H1 (cell line): ENCODE measurements around the gene AGAP3. TPM values are rescaled to one million over a fixed set of nuclear protein-coding genes. Genes with fewer than 3 reads are reported as not detected.

Experiments used
- CTCF ChIA-PET: fragments of 300-600 bp; sonication (Branson Sonifier 250); formaldehyde crosslinking; loops from one replicate; lab custom pipeline; 2021; ENCODE audit not compliant: partially characterized antibody; lab: Charles Lee
- POLR2A ChIA-PET: fragments of 300-600 bp; sonication (Branson Sonifier 250); formaldehyde crosslinking; loops from one replicate; lab custom pipeline; 2021; ENCODE audit warnings: inconsistent platforms; ENCODE audit not compliant: partially characterized antibody; lab: Charles Lee
- DNase-seq, 2 experiments: peaks; one replicate each; pipeline versions ENCODE4 v3.0.0 to v3.0.0-alpha.2; 2010 to 2022; ENCODE audit warnings: low spot score in 2 of 2, low read depth in 1 of 2, mixed read lengths in 1 of 2
- FAIRE-seq: peaks from 2 replicates; lab custom pipeline; 2011; peaks lifted over from hg19 to GRCh38; lab: Jason Lieb, UNC
- H2AFZ ChIP-seq: 2 replicates; pipeline ENCODE4 v1.8.1; 2012; ENCODE audit warnings: low read length, inconsistent platforms
- H2AK5ac ChIP-seq: 2 replicates; pipeline ENCODE4 v1.6.1; 2013; ENCODE audit warnings: low read depth, low read length
- H2BK120ac ChIP-seq: replicated peaks from 2 replicates; pipeline ENCODE3; 2013; ENCODE audit warnings: low read depth, low read length, inconsistent platforms
- H2BK12ac ChIP-seq: 2 replicates; pipeline ENCODE4 v1.6.1; 2013; ENCODE audit warnings: low read depth, low read length
- H2BK15ac ChIP-seq: 2 replicates; pipeline ENCODE4 v1.6.1; 2013; ENCODE audit warnings: low read length
- H2BK20ac ChIP-seq: 2 replicates; pipeline ENCODE4 v1.6.1; 2013; ENCODE audit warnings: low read length
- H2BK5ac ChIP-seq: 2 replicates; pipeline ENCODE4 v1.6.1; 2013; ENCODE audit warnings: low read depth, low read length
- H3K14ac ChIP-seq: 2 replicates; pipeline ENCODE4 v1.6.1; 2013; ENCODE audit warnings: inconsistent platforms; ENCODE audit not compliant: insufficient read length
- H3K18ac ChIP-seq: 2 replicates; pipeline ENCODE4 v1.6.1; 2013; ENCODE audit warnings: low read length; ENCODE audit errors: extremely low read depth
- H3K23ac ChIP-seq: 2 replicates; pipeline ENCODE4 v1.6.1; 2013; ENCODE audit warnings: inconsistent platforms; ENCODE audit not compliant: insufficient read length
- H3K23me2 ChIP-seq: 2 replicates; pipeline ENCODE4 v1.6.1; 2013; ENCODE audit warnings: low read depth, low read length
- H3K27ac ChIP-seq: 2 replicates; pipeline ENCODE4 v1.6.1; 2011; ENCODE audit warnings: low read depth, low read length, inconsistent platforms
- H3K27me3 ChIP-seq, 4 experiments: replicated peaks in 1 of 4; 1 replicate in 1 of 4; 2 replicates in 3 of 4; pipeline versions ENCODE4 v1.6.1 to v1.8.1; 2011 to 2013; ENCODE audit warnings: low read length in 3 of 4, mild to moderate bottlenecking in 3 of 4, inconsistent platforms in 2 of 4, mixed read lengths in 2 of 4, moderate library complexity in 1 of 4; ENCODE audit not compliant: control insufficient read depth in 3 of 4, insufficient read depth in 3 of 4; ENCODE audit errors: extremely low read depth in 1 of 4
- H3K36me3 ChIP-seq, 4 experiments: 2 replicates each; pipeline versions ENCODE4 v1.6.1 to v1.8.1; 2011 to 2013; ENCODE audit warnings: mild to moderate bottlenecking in 4 of 4, low read length in 3 of 4, moderate library complexity in 2 of 4, control low read depth in 1 of 4, inconsistent platforms in 1 of 4; ENCODE audit not compliant: insufficient read depth in 4 of 4, control insufficient read depth in 2 of 4
- H3K4ac ChIP-seq: replicated peaks from 2 replicates; pipeline ENCODE3; 2013; ENCODE audit warnings: low read length, low read depth, mixed read lengths, inconsistent platforms; ENCODE audit not compliant: insufficient read length
- H3K4me1 ChIP-seq, 4 experiments: replicated peaks in 1 of 4; 1 replicate in 1 of 4; 2 replicates in 3 of 4; pipeline versions ENCODE4 v1.6.1 to v1.8.1; 2011 to 2013; ENCODE audit warnings: low read length in 3 of 4, inconsistent platforms in 2 of 4, mixed read lengths in 1 of 4; ENCODE audit not compliant: insufficient read depth in 4 of 4, control insufficient read depth in 3 of 4
- H3K4me2 ChIP-seq, 2 experiments: 2 replicates each; pipeline versions ENCODE4 v1.6.1 to v1.8.1; 2011 to 2013; ENCODE audit warnings: low read depth in 2 of 2, low read length in 2 of 2, control low read depth in 1 of 2, inconsistent platforms in 1 of 2, mild to moderate bottlenecking in 1 of 2; ENCODE audit not compliant: insufficient read depth in 1 of 2
- H3K4me3 ChIP-seq, 4 experiments: fragments of 200-600, 300-600 bp in 1 of 4; sonication (generic), shearing (Covaris generic), sonication (Bioruptor Twin) in 1 of 4; 2 replicates each; pipeline versions ENCODE4 v1.5.1 to v1.8.1; 2011 to 2016; ENCODE audit warnings: low read length in 4 of 4, low read depth in 3 of 4, control low read depth in 2 of 4, inconsistent platforms in 2 of 4, mild to moderate bottlenecking in 2 of 4, mixed read lengths in 1 of 4, moderate library complexity in 1 of 4; ENCODE audit not compliant: insufficient read depth in 2 of 4; ENCODE audit errors: extremely low read depth in 1 of 4
- H3K56ac ChIP-seq: replicated peaks from 2 replicates; pipeline ENCODE3; 2013; ENCODE audit warnings: low read depth, mild to moderate bottlenecking, mixed read lengths, low read length, inconsistent platforms; ENCODE audit not compliant: insufficient read length
- H3K79me1 ChIP-seq: 2 replicates; pipeline ENCODE4 v1.6.1; 2013; ENCODE audit warnings: low read depth, low read length, control low read depth
- H3K79me2 ChIP-seq, 2 experiments: 2 replicates each; pipeline versions ENCODE4 v1.6.1 to v1.8.1; 2012 to 2013; ENCODE audit warnings: low read length in 2 of 2, mild to moderate bottlenecking in 2 of 2, inconsistent platforms in 1 of 2; ENCODE audit not compliant: insufficient read depth in 2 of 2, control insufficient read depth in 1 of 2
- H3K9ac ChIP-seq, 4 experiments: replicated peaks in 1 of 4; 1 replicate in 1 of 4; 2 replicates in 3 of 4; pipeline versions ENCODE4 v1.6.1 to v1.8.1; 2011 to 2013; ENCODE audit warnings: low read depth in 3 of 4, low read length in 3 of 4, control low read depth in 2 of 4, mild to moderate bottlenecking in 2 of 4, moderate library complexity in 2 of 4, inconsistent platforms in 1 of 4; ENCODE audit errors: extremely low read depth in 1 of 4
- H3K9me3 ChIP-seq, 2 experiments: 2 replicates each; pipeline versions ENCODE4 v1.6.1 to v1.8.1; 2012 to 2013; ENCODE audit warnings: mild to moderate bottlenecking in 2 of 2, moderate library complexity in 2 of 2, control low read depth in 1 of 2, inconsistent platforms in 1 of 2, low read depth in 1 of 2, low read length in 1 of 2, mixed read lengths in 1 of 2; ENCODE audit not compliant: insufficient read depth in 2 of 2
- H4K20me1 ChIP-seq, 2 experiments: replicated peaks in 1 of 2; 2 replicates each; pipeline versions ENCODE3 to v1.8.1; 2011 to 2013; ENCODE audit warnings: inconsistent platforms in 2 of 2, low read length in 2 of 2, mild to moderate bottlenecking in 1 of 2; ENCODE audit not compliant: insufficient read depth in 2 of 2, control insufficient read depth in 1 of 2
- H4K5ac ChIP-seq: 2 replicates; pipeline ENCODE4 v1.6.1; 2013; ENCODE audit warnings: low read length, low read depth, mixed read lengths, inconsistent platforms; ENCODE audit not compliant: insufficient read length
- H4K8ac ChIP-seq: 2 replicates; pipeline ENCODE4 v1.8.0; 2013; ENCODE audit warnings: mild to moderate bottlenecking, moderate library complexity, low read length, inconsistent platforms; ENCODE audit not compliant: insufficient read depth; ENCODE audit errors: extremely low read depth
- H4K91ac ChIP-seq: replicated peaks from 2 replicates; pipeline ENCODE3; 2013; ENCODE audit warnings: low read length, mixed read lengths, inconsistent platforms; ENCODE audit not compliant: insufficient read length
- ATF2 ChIP-seq: IDR thresholded peaks from 2 replicates; pipeline ENCODE4 v1.6.1; 2012; ENCODE audit warnings: low read length, inconsistent platforms
- CTCF ChIP-seq, 3 experiments: IDR thresholded peaks; 1 replicate in 2 of 3; 2 replicates in 1 of 3; pipeline versions ENCODE4 v1.5.1 to v1.6.1; 2011; ENCODE audit warnings: low read length in 3 of 3, mild to moderate bottlenecking in 3 of 3, inconsistent platforms in 2 of 3, low read depth in 1 of 3, moderate library complexity in 1 of 3; ENCODE audit not compliant: insufficient read depth in 1 of 3; ENCODE audit errors: control extremely low read depth in 1 of 3
- RAD21 ChIP-seq, 2 experiments: IDR thresholded peaks in 1 of 2; conservative IDR thresholded peaks in 1 of 2; 2 replicates each; pipeline ENCODE4 v1.6.1; 2011; ENCODE audit warnings: low read depth in 2 of 2, low read length in 2 of 2, improper control_type of control experiment in 1 of 2, inconsistent platforms in 1 of 2, mild to moderate bottlenecking in 1 of 2, moderate library complexity in 1 of 2
- SIN3A ChIP-seq, 2 experiments: IDR thresholded peaks in 1 of 2; conservative IDR thresholded peaks in 1 of 2; 2 replicates each; pipeline ENCODE4 v1.6.1; 2011 to 2012; ENCODE audit warnings: low read length in 2 of 2, improper control_type of control experiment in 1 of 2, low read depth in 1 of 2, mild to moderate bottlenecking in 1 of 2
- TEAD4 ChIP-seq: IDR thresholded peaks from 2 replicates; pipeline ENCODE4 v1.6.1; 2012; ENCODE audit warnings: low read depth, low read length, inconsistent platforms, mixed read lengths
- WGBS, 2 experiments: shearing (Covaris generic) in 1 of 2; methylation state at CpG; one replicate each; pipeline versions ENCODE4 v1.1.6 to v1.1.7; 2013 to 2015; ENCODE audit warnings: low lambda C conversion rate in 2 of 2, mixed read lengths in 2 of 2, inconsistent platforms in 1 of 2, low coverage in 1 of 2, missing lambda C conversion rate in 1 of 2; ENCODE audit not compliant: insufficient replicate concordance in 2 of 2, insufficient coverage in 1 of 2, insufficient read length in 1 of 2; ENCODE audit errors: extremely low coverage in 1 of 2, missing lambda C conversion rate in 1 of 2; 5-methylcytosine and 5-hydroxymethylcytosine counted together
- polyA plus RNA-seq, 7 experiments: library from polyadenylated mRNA; depleted of rRNA in 3 of 7; stranded (reverse) in 5 of 7; unstranded in 2 of 7; fragments of >200 nt in 5 of 7; fragments of 200-250 nt in 2 of 7; gene quantifications; 1 replicate in 5 of 7; 2 replicates in 1 of 7; 4 replicates in 1 of 7; pipeline versions ENCODE4 v1.2.1 to v1.2.3, GENCODE V29; 2011 to 2013; ENCODE audit warnings: missing spikeins in 2 of 7, mixed read lengths in 2 of 7
- total RNA-seq: library from RNA; stranded (reverse); fragmentation: NEBNext Ultra II Directional; extraction: Animal tissue kit (Norgen Biotek cat#: 25700); gene quantifications from 2 replicates; pipeline ENCODE4 v1.2.1, GENCODE V29; 2021

The AGAP3 gene
- total and polyA plus RNA-seq, 2 of the 8 experiments (the other 6 are each of a cell fraction or from before 2014, with no cell fraction given): 66.4 to 120 TPM

DNA sequence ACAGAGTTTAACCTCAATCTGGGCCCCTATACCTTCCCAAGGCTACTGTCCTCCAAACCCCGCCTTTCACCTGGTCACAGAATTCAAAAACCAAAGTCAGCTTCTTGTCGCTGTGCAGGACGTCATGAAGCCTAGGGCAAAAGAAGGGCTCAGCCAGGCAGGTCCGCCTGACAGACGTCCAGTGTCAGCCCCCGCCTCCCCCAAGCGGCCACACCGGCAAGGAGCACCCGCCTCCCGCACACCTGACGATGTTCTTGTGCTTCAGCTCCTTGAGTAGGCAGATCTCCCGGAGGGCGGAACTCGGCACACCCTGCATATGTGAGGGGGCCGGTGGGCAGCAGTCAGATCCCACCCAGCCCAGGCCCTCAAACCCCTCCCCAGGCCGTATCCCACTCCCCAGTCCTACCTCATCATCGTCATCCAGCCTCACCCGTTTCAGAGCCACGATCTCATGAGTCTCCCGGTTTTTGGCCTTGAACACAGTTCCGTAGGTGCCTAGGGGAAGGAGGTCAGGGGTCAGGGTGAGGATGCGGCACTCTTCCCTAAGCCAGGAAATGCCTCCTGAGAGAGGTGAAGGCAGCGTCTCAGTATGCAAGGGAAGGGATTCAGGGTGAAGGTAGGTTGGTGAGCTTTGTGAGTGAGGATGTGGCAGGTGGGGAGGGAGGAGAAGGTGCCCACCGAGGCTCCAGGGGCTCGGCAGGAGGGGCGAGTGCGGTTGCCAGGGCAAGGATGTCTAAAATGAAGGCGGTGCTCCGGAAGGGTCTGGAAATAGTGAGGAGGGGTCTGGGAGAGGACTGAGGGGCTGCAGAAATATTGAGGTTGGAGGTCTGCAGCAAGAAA lies 29.4 kb upstream of the AGAP3 start:
- Histone ChIP-seq H3K9me3 (no peaks in the 10 kb centered on the region), H2BK15ac (no peak overlapping the region), H3K79me2 (no peaks in the 10 kb centered on the region), H3K36me3 (no peaks in the 10 kb centered on the region), H3K4me3 (peak overlapping the region; percentile 71 to 91 (median 86)), H3K14ac (no peak overlapping the region), H4K20me1 (peaks cover 0 to 10% of the 10 kb centered on the region in 2 experiments), H3K27ac (no peak overlapping the region), H4K5ac (no peak overlapping the region), H3K4me2 (peak overlapping the region; percentile 86 to 98), H2AK5ac (peak overlapping the region; percentile 56; the same call in 1 of the 2 replicates), H4K8ac (no peak overlapping the region; the same call in none of the 2 replicates), H2BK120ac (no peak overlapping the region), H3K56ac (no peak overlapping the region), H2BK5ac (no peak overlapping the region), H3K4ac (no peak overlapping the region), H2AFZ (no peak overlapping the region), H2BK20ac (no peak overlapping the region), H2BK12ac (no peak overlapping the region), H4K91ac (no peak overlapping the region), H3K27me3 (peaks cover 0 to 16% (median 5%) of the 10 kb centered on the region in 4 experiments; a peak in 5 of 7 replicates), H3K79me1 (0 out of 2 replicates have a peak, but pooled peaks cover 3% of the 10 kb centered on the region), H3K23me2 (peaks cover 22% of the 10 kb centered on the region), H3K23ac (no peak overlapping the region), H3K4me1 (peaks cover 9 to 38% (median 27%) of the 10 kb centered on the region in 4 experiments), H3K9ac (no peak overlapping the region), H3K18ac (peak overlapping the region; percentile 38; the same call in 1 of the 2 replicates)
- CTCF ChIA-PET: interaction anchor here (0.8 to 9.7 kb wide), 17 partner anchors 8 to 82 kb away, joined by 3 to 88 read pairs (median 6); partner anchors contain the start of genes ABCB8 and FASTK
- no peak for FAIRE-seq
- POLR2A ChIA-PET: interaction anchor here (1.0 to 2.5 kb wide), 4 partner anchors 10 to 30 kb away, joined by 3 to 7 read pairs (median 5); partner anchors contain the start of gene ABCB8
- WGBS, 2 experiments: 14% methylated on average over 19 of the region's 29 CpGs; no CpG with 5 or more reads in 1 of the 2 experiments
- no peak for DNase-seq
- TF ChIP-seq CTCF (IDR thresholded peaks at IDR 0.05; ENCODE audit: control extremely low read depth in 1 of 3, insufficient read depth in 1 of 3, low read depth in 1 of 3, low read length in 3 of 3) (peak in 2 of 3 experiments; percentile 23 to 33; a peak in 2 of 4 replicates), ATF2 (no peak), RAD21 (IDR thresholded peaks at IDR 0.05 in 1 of 2, conservative IDR thresholded peaks at IDR 0.05 in 1 of 2; ENCODE audit: low read depth in 2 of 2, low read length in 2 of 2) (peak in 1 of 2 experiments; percentile 9; a peak in 1 of 4 replicates), TEAD4 (no peak), SIN3A (conservative IDR thresholded peaks at IDR 0.05 in 1 of 2, IDR thresholded peaks at IDR 0.05 in 1 of 2; ENCODE audit: low read depth in 1 of 2, low read length in 2 of 2) (peak in 1 of 2 experiments; percentile 61; a peak in 2 of 4 replicates)
